HCT116 (cell line): ENCODE data around the gene MAP3K20.

Source experiments
- EZH2 ChIP-seq: fragments of 200-600 bp; sonication (generic); IDR thresholded peaks from 2 replicates; pipeline ENCODE4 v1.6.1; 2017; ENCODE audit warnings: antibody characterized with exemption, mixed run types
- JUND ChIP-seq: IDR thresholded peaks from 2 replicates; pipeline ENCODE4 v1.6.1; 2012
- MAX ChIP-seq: IDR thresholded peaks from 2 replicates; pipeline ENCODE4 v1.6.1; 2012
- POLR2A ChIP-seq: IDR thresholded peaks from 2 replicates; pipeline ENCODE4 v1.7.0; 2011; ENCODE audit warnings: borderline replicate concordance; ENCODE audit not compliant: insufficient read depth, insufficient read length; ENCODE audit errors: extremely low read depth
- POLR2AphosphoS5 ChIP-seq: IDR thresholded peaks from 2 replicates; pipeline ENCODE4 v1.6.1; 2011; ENCODE audit warnings: mild to moderate bottlenecking, low read depth, low read length, moderate library complexity
- RAD21 ChIP-seq: IDR thresholded peaks from 2 replicates; pipeline ENCODE4 v1.6.1; 2012; ENCODE audit warnings: low read depth, mild to moderate bottlenecking
- SP1 ChIP-seq: IDR thresholded peaks from 2 replicates; pipeline ENCODE4 v1.6.1; 2012; ENCODE audit warnings: low read depth
- YY1 ChIP-seq: IDR thresholded peaks from 2 replicates; pipeline ENCODE4 v1.6.1; 2011; ENCODE audit warnings: low read length, low read depth, moderate library complexity, mild to moderate bottlenecking; ENCODE audit not compliant: insufficient replicate concordance; ENCODE audit errors: extremely low read depth
- ZNF274 ChIP-seq: fragments of 200-500 bp; sonication (Bioruptor generic); IDR thresholded peaks from 2 replicates; pipeline ENCODE4 v1.6.1; 2014; ENCODE audit warnings: mild to moderate bottlenecking, low read depth, low read length, inconsistent platforms
- TF ChIP-seq, protein P1 (sequence below), 3 experiments: fragments of 200-600 bp in 1 of 3; sonication (generic) in 1 of 3; IDR thresholded peaks in 2 of 3; conservative IDR thresholded peaks in 1 of 3; 2 replicates each; pipeline ENCODE4 v1.5.1; 2012 to 2017; ENCODE audit warnings: low read depth in 2 of 3, low read length in 2 of 3, antibody characterized with exemption in 1 of 3, borderline replicate concordance in 1 of 3, control low read depth in 1 of 3, mild to moderate bottlenecking in 1 of 3, mixed read lengths in 1 of 3, mixed run types in 1 of 3, moderate library complexity in 1 of 3; ENCODE audit not compliant: insufficient read depth in 1 of 3
- TF ChIP-seq, protein P2 (sequence below): IDR thresholded peaks from 2 replicates; pipeline ENCODE4 v1.6.1; 2011; ENCODE audit warnings: mild to moderate bottlenecking, low read length, moderate library complexity; ENCODE audit not compliant: insufficient replicate concordance; ENCODE audit errors: extremely low read depth

DNA sequence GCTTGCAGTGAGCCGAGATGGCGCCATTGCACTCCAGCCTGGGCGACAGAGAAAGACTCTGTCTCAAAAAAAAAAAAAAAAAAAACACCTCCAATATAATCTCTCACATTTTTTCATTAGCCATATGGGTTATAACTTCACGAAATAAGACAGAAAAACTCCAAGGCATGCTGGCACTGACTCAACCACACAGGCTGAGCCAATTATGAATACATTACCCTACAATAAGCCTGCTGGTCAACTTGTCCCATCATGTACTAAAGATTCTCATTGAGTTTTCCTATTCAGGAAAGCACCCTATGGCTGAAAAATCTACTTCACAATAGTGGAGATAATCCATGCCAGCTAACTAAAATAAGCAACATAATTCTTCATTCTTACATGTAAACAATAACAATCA is 12.8 kb upstream of the MAP3K20 start:
- TF ChIP-seq POLR2A, result no peak
- TF ChIP-seq, protein P1, sequence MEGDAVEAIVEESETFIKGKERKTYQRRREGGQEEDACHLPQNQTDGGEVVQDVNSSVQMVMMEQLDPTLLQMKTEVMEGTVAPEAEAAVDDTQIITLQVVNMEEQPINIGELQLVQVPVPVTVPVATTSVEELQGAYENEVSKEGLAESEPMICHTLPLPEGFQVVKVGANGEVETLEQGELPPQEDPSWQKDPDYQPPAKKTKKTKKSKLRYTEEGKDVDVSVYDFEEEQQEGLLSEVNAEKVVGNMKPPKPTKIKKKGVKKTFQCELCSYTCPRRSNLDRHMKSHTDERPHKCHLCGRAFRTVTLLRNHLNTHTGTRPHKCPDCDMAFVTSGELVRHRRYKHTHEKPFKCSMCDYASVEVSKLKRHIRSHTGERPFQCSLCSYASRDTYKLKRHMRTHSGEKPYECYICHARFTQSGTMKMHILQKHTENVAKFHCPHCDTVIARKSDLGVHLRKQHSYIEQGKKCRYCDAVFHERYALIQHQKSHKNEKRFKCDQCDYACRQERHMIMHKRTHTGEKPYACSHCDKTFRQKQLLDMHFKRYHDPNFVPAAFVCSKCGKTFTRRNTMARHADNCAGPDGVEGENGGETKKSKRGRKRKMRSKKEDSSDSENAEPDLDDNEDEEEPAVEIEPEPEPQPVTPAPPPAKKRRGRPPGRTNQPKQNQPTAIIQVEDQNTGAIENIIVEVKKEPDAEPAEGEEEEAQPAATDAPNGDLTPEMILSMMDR (IDR thresholded peaks at IDR 0.05 in 2 of 3, conservative IDR thresholded peaks at IDR 0.05 in 1 of 3; ENCODE audit: borderline replicate concordance in 1 of 3, insufficient read depth in 1 of 3, low read depth in 2 of 3, low read length in 2 of 3), result no peak
- TF ChIP-seq EZH2, result no peak
- TF ChIP-seq, protein P2, sequence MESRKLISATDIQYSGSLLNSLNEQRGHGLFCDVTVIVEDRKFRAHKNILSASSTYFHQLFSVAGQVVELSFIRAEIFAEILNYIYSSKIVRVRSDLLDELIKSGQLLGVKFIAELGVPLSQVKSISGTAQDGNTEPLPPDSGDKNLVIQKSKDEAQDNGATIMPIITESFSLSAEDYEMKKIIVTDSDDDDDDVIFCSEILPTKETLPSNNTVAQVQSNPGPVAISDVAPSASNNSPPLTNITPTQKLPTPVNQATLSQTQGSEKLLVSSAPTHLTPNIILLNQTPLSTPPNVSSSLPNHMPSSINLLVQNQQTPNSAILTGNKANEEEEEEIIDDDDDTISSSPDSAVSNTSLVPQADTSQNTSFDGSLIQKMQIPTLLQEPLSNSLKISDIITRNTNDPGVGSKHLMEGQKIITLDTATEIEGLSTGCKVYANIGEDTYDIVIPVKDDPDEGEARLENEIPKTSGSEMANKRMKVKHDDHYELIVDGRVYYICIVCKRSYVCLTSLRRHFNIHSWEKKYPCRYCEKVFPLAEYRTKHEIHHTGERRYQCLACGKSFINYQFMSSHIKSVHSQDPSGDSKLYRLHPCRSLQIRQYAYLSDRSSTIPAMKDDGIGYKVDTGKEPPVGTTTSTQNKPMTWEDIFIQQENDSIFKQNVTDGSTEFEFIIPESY, result no peak
- TF ChIP-seq POLR2AphosphoS5, result no peak
- TF ChIP-seq ZNF274, result no peak
- no peak for TF ChIP-seq JUND
- no peak for TF ChIP-seq YY1
- TF ChIP-seq MAX, result no peak
- TF ChIP-seq RAD21, result no peak
- no peak for TF ChIP-seq SP1
